ENCODE data around the gene PSG4.
"Not testable (repeated sequence)": the region's sequence is repeated elsewhere in the genome, so short reads cannot be mapped to it uniquely, and the experiment has no call there.

DNA sequence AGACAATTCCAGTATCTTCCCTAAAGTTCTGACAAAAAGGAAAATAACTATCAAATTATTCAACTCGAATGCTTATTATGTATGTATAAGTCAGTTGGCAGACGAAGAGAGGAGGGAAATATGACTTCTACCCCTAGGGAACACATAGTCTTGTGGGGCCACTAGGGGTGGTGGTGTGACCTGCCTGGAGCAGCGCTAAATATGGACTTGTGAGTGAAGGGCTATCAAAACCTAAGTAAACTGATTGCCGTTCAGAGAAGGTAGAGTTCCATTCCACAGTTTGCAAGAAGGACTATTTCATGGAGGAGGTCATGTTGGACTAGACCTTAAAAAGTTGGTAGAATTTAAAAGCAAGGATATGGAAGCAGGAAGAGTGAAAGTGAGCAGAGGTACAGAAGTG, 32.8 kb upstream of the PSG4 start:
- TF ChIP-seq, protein P1, sequence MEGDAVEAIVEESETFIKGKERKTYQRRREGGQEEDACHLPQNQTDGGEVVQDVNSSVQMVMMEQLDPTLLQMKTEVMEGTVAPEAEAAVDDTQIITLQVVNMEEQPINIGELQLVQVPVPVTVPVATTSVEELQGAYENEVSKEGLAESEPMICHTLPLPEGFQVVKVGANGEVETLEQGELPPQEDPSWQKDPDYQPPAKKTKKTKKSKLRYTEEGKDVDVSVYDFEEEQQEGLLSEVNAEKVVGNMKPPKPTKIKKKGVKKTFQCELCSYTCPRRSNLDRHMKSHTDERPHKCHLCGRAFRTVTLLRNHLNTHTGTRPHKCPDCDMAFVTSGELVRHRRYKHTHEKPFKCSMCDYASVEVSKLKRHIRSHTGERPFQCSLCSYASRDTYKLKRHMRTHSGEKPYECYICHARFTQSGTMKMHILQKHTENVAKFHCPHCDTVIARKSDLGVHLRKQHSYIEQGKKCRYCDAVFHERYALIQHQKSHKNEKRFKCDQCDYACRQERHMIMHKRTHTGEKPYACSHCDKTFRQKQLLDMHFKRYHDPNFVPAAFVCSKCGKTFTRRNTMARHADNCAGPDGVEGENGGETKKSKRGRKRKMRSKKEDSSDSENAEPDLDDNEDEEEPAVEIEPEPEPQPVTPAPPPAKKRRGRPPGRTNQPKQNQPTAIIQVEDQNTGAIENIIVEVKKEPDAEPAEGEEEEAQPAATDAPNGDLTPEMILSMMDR (IDR thresholded peaks at IDR 0.05), result not testable (repeated sequence)
- TF ChIP-seq POLR2A (IDR thresholded peaks at IDR 0.05), result not testable (repeated sequence)

Data from heart left ventricle (tissue), 13 donors.